Breast epithelium (tissue), 3 donors: ENCODE results near the gene HSH2D.

Experiments used
- CTCF ChIP-seq, 3 donors: fragments of 450-650 bp; IDR thresholded peaks; one replicate each; pipeline ENCODE4 v1.5.1; 2016 to 2017; ENCODE audit warnings: antibody characterized with exemption in 3 of 3, mild to moderate bottlenecking in 3 of 3, moderate library complexity in 3 of 3
- POLR2A ChIP-seq: fragments of 450-650 bp; IDR thresholded peaks from one replicate; pipeline ENCODE4 v1.6.1; 2016; ENCODE audit warnings: antibody characterized with exemption, mild to moderate bottlenecking, moderate library complexity
- POLR2AphosphoS5 ChIP-seq, 3 donors: sonication (generic); formaldehyde crosslinking; IDR thresholded peaks; one replicate each; pipeline ENCODE4 v1.6.1; 2017; ENCODE audit warnings: antibody characterized with exemption in 3 of 3

GRCh38 chr19:16098416-16098768 lies 45.1 kb upstream of the HSH2D start:
- no peak for TF ChIP-seq POLR2A
- no peak for TF ChIP-seq CTCF (IDR thresholded peaks at IDR 0.05)
- TF ChIP-seq POLR2AphosphoS5 (IDR thresholded peaks at IDR 0.05), result no peak
